22Rv1 (cell line): ENCODE measurements around the gene SCN7A.

ENCODE experiments used
- H3K27ac ChIP-seq: fragments of 450-650 bp; 2 replicates; pipeline ENCODE4 v1.5.1; 2017
- ZFX ChIP-seq: fragments of 450-650 bp; IDR thresholded peaks from 2 replicates; pipeline ENCODE4 v1.6.1; 2017; ENCODE audit warnings: antibody characterized with exemption, borderline replicate concordance
- TF ChIP-seq, protein P1 (sequence below): fragments of 450-650 bp; IDR thresholded peaks from 2 replicates; pipeline ENCODE4 v1.5.1; 2017; ENCODE audit warnings: mild to moderate bottlenecking

SCN7A gene

DNA sequence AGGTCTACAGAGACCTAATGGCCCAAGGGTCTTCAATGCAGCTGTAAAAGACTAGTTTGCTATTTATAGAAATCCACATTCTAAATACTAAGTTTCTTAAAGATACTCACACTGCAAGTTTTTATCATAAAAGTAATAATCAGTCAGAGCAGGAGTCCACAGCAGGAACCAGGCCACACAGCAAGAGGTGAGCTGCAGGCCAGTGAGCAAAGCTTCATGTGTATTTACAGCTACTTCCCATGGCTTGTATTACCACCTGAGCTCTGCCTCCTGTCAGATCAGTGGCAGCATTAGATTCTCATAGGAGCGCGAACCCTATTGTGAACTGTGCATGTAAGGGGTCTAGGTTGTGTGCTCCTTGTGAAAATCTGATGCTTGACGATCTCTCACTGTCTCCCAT, 111.6 kb downstream of the SCN7A start:
- TF ChIP-seq ZFX = no peak
- TF ChIP-seq, protein P1, sequence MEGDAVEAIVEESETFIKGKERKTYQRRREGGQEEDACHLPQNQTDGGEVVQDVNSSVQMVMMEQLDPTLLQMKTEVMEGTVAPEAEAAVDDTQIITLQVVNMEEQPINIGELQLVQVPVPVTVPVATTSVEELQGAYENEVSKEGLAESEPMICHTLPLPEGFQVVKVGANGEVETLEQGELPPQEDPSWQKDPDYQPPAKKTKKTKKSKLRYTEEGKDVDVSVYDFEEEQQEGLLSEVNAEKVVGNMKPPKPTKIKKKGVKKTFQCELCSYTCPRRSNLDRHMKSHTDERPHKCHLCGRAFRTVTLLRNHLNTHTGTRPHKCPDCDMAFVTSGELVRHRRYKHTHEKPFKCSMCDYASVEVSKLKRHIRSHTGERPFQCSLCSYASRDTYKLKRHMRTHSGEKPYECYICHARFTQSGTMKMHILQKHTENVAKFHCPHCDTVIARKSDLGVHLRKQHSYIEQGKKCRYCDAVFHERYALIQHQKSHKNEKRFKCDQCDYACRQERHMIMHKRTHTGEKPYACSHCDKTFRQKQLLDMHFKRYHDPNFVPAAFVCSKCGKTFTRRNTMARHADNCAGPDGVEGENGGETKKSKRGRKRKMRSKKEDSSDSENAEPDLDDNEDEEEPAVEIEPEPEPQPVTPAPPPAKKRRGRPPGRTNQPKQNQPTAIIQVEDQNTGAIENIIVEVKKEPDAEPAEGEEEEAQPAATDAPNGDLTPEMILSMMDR = no peak
- H3K27ac ChIP-seq = no peak overlapping the region

DNA sequence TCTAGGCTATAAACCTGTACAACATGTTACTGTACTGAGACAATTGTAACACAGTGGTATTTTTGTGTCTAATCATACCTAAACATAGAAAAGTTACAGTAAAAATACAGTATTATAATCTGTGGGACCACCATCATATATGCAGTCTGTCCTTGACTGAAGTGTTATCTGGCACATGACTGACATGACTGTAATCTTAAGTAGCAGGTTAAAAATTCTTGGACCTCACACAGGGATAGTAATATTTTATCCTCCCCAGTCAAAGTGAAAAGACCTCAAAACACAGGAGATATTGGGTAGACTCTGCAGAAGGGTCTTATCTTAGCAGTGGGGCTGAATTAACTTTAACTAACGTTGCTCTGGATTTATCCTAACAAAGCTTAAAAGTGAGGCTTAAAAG, 113.4 kb downstream of the SCN7A start:
- no peak for TF ChIP-seq ZFX
- TF ChIP-seq, protein P1 = no peak
- no peak overlapping the region for H3K27ac ChIP-seq

DNA sequence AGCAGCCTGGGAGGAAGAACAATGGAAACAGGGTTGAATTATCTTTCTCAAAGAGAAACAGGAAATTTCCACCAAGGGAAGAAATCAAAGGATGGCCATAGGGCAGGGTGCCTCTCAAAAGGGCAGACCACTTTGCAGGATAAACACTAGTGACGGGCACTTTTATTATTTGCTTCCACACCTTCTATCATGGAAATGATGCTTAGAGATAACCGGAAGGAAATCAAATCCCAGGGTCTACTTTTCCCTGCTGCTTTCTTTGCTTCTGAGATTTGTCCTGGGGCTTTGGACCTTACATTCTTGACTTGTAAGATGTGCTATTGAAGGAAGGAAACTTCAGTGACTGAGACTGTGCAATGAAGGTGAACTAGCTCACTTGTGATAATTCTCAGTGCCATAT, 117.2 kb downstream of the SCN7A start:
- TF ChIP-seq, protein P1 = no peak
- TF ChIP-seq ZFX = no peak
- no peak overlapping the region for H3K27ac ChIP-seq

DNA sequence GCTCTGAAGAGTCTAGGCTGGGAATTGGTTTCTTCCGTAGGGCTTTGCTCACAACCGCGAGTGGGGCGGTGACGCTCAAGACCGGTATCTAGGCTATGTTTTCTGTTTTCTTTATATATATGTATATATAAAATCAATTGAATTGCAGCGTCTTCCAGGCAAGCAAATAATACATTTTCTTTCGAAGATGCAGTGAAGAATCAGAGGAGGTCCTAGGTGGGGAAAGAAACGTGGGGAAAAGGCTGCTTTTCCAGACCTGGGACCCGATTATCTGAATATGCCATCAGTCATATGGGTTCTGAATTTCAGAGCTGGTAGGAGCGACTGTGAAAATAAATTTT, 117.6 kb downstream of the SCN7A start:
- no peak overlapping the region for H3K27ac ChIP-seq
- TF ChIP-seq, protein P1 = no peak
- no peak for TF ChIP-seq ZFX

DNA sequence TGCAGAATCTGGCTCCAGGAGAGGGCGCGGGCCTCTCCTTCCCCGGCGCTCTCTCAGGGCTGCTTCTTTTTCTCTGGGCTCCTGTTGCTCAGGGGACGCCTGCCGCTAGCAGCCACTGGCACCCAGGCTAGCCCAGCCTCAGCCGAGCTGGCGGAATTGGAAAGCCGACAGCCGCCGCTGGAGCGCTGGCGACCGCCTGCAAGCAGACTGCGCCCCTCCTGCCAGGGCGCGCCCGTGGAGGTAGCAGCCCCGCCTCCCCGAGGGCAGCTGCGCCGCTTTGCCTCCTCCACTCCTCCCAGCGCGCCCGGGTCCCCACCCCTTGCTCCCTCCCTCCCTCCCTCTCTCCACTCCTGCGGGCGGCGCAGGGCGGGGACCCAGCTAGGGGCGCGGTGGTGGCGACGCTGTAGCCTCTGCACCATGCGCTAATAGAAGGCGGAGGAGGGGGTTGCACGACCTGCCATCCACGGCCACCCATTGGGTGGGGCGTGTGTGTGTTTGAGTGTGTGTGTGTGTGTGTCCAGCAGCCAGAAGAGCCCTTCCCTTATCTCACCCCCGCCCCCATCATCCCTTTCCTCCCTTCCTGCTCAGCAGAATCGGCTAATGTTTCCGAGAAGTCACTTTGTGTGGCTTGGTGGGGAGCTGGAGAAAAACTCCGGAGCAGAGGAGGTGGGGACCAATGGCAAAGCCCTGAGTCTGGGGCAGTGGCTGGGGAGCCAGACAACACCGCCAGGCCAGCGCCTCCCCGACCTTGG, 118.1 kb downstream of the SCN7A start, which contains the start of gene SCN9A:
TSS of gene SCN9A (minus strand) at position 209 of the 752 bp plus-strand sequence. CDS start 64,188 bp downstream, outside the sequence.
- peak within 1 kb of the TSS; percentile 41 for H3K27ac ChIP-seq
- TF ChIP-seq ZFX = no peak
- TF ChIP-seq, protein P1 = peak; percentile 19; the same call in 1 of the 2 replicates

DNA sequence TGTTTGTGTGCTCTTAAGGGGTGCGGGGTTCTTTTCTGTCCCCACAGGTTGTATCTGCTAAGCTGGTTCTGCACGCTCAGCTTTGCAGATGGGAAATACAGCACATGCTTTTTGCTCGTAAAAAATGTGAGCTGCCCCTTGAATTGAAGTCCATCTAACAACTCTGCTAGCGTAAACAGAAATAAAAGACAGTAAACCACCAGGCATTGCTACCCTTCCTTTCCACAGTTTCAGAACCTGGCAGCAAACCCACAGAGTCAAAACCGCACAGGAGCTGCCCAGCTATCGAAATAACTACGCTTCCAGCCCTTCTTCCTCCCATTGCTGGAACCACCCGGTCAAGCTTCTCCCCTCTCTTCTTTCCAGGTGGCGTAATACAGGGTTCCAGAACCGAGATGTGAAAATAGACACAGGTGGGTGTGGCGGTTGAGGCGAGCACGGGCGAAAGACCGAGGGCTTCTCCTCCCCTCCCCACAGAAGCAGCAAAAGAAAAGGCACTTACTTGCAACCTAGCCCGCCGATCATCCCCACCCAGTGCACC, 118.8 kb downstream of the SCN7A start:
- H3K27ac ChIP-seq = peak overlapping the region; percentile 41
- TF ChIP-seq, protein P1 = no peak
- TF ChIP-seq ZFX = no peak

DNA sequence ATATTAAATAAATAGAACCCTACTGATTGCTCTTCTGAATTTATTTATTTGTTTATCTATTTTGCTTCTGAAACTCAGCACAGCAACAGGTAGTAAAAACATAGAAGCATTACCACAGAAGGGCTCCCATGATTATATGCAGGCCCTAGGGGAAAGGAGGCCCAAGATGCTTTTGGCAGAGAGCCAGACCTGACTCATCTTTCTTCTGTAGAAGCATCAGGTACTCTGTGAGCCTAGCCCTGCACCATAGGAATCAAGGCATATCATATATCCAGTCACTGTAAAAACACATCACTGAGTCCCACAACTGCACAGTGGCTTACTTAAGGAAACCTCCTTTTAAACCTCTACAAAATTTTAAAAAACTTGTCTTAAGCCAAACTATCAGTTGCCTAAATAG, 120.1 kb downstream of the SCN7A start:
- TF ChIP-seq, protein P1 = no peak
- TF ChIP-seq ZFX = no peak
- no peak overlapping the region for H3K27ac ChIP-seq
